SHP77 (cell line): ENCODE measurements around the gene ZSWIM5.

Source experiments
- DNase-seq, 2 experiments: peaks; one replicate each; lab custom pipeline; 2025; lab: John Stamatoyannopoulos, UW

Gene ZSWIM5

DNA sequence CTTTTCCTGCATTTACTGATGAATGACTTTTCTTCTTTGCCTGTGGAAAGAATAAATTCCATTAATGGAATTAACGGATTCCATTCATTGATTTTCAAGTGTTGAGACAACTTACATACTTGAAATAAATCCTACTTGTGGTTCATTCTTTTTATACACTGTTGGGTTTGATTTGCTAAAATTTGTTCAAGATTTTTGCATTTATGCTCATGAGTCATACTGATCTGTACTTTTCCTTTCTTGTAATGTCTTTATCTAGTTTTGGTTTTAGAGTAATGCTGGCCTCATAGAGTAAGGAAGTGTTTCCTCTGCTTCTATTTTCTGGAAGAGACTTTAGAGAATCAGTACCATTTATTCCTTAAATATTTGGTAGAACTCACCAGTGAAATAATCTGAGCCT is 180.0 kb downstream of the ZSWIM5 start:
- DNase-seq = no peak

DNA sequence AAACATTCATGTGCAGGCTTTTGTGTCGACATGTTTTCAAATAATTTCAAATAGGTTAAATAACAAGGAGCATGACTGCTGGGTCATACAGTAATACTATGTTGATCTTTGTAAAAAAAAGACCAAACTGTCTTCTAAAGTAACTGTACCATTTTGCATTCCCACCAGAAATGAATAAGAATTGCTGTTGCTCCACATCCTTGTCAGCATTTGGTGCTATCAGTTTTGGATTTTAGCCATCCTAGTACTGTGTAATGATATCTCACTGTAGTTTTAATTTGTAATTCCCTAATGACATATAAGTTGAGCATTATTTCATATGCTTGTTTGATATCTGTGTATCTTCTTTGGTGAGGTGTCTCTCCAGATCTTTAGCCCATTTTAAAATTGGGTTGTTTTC is 182.7 kb downstream of the ZSWIM5 start:
- no peak for DNase-seq

DNA sequence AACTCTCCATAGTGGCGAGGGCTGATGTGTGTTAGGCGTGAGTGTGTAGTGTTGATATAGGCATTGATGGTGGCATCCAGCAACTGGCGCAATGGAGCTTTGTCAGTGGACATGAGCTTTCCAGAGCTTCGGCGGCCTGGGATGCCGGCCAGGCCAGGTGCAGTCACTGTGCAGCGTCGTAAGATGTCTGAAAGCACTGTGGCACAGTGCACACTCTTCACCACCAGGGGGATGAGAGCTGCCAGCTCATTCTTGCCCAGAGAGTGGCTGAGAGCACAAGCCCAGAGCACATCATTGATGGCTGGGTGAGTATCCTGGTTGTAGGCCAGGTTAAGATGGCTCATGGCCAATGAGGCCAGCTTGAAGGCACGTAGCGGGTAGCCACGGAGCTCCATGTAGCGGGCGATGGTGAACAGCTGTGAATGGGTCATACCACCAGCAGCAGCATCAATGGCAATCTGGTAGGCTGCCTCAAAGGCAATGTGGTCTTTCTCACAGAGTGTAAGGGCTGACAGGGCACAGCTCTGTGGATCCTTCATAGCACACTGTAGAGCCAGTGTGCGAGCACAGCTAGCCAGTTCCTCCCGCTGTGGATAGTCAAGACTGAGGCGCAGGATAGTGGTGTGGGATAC is 187.7 kb downstream of the ZSWIM5 start:
- peak; percentile 82 to 91 for DNase-seq

DNA sequence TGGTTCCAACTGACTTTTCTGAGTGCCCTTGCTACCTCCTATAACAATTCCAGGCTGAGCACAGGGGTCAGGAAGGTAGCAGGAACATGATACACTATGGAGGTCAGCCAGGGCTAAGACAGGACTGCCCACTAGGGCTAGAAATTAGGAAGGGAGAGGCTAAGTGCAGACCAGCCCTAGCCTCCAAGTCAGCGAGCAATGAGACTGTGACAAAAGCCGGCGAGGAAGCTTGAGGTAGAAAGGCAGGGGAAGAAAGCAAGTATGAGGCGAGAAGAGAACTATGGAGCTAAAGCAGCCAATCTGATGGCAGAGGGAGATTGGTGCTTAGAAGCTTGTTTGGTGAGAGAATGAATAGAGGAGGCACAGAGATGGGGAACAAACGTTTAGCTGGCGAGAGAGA is 189.6 kb downstream of the ZSWIM5 start:
- no peak for DNase-seq

DNA sequence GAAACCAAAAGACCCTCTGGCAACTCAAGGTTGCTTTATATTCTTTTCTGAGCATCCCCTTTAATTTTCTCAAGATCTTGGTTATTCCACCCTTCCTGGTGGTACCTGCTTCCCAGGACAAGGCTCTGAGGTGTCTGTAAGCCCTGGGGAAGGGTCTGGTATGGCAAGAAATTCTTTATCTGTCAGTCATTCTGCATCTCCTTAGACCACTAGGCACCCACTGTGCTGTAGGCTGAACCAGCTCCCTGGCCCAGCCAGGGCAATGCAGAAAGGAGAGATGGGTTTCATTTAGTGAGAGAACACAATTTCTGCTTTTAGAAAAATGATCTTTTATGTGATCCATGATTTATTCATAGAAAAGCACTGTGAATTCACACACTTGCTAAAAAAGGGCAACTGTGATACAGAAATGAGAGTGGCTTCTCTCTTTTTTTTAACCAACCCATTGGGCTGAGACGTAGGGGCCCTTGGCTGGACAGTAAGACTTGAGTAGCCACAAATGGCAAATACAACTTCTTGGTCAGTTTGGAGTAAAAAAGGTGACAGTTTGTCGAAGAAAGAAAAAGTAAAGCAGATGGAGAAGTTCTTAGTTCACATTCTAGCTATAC is 190.2 kb downstream of the ZSWIM5 start:
- no peak for DNase-seq

DNA sequence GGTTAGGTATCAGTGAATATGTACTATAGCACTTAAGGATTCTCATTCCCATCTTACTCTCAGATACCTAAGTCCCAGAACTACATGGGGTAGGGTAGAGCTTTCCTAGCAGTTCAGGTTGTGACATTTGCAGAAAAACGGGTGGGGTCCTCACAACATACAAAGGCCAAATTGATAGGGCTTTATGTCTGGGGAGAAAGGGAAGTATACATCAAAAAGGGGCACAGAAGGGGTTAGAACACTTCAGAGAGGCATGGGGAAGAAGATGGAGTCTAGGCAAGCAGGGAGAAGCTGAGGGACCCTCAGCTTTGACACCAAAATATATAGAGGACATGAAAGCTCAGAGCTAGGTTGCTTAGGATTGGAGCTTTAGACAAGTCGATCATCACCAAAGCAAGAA is 190.7 kb downstream of the ZSWIM5 start:
- DNase-seq = no peak

DNA sequence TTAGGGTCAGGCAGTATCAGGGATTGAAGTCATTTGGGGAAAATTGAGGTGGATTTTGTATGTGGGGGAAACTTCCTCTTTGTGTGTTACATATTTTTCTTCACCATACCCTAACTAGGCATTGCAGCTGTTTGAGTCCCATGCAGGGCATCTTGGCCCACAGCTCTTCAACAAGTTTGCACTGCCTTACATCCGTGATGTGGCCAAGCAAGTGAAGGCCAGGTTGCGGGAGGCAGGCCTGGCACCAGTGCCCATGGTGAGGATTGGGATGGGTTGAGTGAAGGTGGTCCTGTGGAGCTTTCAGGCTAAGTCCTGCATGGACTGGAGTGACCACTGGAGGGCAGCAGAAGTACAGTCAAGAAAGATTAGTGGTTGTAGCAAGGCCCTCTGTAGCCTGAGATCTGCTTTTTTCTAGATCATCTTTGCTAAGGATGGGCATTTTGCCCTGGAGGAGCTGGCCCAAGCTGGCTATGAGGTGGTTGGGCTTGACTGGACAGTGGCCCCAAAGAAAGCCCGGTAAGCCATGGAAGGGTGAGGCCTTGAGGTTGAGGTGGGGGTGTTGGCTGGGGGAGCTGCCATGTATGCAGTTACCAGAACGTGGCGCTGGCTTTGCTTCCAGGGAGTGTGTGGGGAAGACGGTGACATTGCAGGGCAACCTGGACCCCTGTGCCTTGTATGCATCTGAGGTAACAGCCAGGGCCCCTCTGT is 191.9 kb downstream of the ZSWIM5 start:
- DNase-seq = peak; percentile 60 to 73

DNA sequence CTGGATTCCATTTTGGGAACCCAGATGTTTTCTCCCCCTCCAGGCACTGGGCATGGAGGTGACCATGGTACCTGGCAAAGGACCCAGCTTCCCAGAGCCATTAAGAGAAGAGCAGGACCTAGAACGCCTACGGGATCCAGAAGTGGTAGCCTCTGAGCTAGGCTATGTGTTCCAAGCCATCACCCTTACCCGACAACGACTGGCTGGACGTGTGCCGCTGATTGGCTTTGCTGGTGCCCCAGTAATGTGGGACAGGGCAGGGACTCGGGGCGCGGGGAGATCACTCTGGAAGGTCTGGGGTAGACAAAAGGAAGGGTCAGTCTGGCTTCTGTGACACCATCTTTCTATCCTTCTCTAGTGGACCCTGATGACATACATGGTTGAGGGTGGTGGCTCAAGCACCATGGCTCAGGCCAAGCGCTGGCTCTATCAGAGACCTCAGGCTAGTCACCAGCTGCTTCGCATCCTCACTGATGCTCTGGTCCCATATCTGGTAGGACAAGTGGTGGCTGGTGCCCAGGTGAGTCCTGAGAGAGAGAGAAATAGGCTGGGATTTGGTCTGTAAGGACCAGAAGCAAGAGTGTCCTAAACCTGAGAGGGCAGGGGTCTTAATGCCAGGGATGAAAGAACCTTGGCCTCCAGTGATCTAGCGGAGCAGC is 192.7 kb downstream of the ZSWIM5 start:
- DNase-seq = no peak

DNA sequence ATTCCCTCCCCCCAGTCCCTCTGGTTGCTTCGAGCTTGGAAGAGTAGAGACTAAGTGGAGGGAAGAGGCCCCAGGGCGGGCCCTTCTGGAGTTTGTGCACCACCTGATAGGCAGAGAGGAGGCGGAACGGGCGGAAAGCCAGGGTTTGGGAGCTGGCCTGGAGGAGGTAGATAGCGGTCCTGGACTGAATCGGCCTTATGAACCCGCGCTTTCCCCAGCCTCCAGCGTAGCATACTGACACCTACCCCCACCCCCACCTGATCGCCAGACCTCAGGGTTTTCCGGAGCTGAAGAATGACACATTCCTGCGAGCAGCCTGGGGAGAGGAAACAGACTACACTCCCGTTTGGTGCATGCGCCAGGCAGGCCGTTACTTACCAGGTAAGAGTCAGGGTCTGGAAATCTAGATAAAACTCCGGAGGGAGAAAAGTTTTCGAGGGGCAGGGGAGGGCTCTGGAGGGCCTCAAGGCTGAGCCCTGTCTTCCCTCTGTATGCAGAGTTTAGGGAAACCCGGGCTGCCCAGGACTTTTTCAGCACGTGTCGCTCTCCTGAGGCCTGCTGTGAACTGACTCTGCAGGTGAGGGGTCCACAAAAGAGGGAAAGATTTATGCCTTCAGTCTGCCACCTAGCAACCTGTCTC is 193.6 kb downstream of the ZSWIM5 start:
- DNase-seq = peak; percentile 38 to 46

DNA sequence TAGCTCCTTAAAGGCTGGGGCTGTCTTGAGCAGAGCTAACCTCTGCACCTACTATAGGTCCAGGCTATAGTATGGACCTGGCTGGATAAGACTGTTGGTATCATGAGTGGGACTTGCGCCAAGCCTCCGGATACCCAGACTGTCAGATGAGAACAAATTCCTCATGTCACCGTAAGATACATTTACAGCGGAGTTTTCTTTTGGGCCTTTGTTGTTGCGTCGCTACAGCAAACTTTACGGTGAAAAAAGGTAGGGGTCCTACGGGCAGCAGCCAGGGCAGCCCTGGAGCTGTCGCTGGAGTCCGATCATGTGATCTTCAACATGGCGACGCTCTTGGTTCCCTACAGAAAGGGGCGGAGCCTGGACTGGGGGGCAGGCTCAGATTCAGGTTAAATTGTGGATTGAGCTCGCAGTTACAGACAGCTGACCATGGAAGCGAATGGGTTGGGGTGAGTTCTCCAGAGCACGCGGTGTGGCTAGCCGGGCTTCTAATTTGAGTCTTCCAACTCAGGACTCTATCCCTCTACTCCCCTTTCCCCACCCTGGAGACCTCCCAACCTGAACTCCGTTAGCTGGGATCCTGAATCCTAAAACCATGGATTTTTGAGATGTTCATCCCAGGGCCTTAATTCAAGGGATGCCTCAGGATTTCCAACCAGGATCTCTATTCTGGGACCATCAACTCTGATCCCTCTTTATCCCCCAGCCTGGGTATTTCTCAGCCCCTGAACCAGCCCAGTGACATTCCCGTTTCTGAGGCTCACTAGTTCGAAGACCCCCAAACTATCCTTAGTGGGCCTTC is 194.4 kb downstream of the ZSWIM5 start, which contains the start of gene UROD:
UROD (plus strand) TSS at position 418 of the 802 bp plus-strand sequence; CDS start at position 430, 12 bp downstream.
- DNase-seq = peak; percentile 93 to 96

DNA sequence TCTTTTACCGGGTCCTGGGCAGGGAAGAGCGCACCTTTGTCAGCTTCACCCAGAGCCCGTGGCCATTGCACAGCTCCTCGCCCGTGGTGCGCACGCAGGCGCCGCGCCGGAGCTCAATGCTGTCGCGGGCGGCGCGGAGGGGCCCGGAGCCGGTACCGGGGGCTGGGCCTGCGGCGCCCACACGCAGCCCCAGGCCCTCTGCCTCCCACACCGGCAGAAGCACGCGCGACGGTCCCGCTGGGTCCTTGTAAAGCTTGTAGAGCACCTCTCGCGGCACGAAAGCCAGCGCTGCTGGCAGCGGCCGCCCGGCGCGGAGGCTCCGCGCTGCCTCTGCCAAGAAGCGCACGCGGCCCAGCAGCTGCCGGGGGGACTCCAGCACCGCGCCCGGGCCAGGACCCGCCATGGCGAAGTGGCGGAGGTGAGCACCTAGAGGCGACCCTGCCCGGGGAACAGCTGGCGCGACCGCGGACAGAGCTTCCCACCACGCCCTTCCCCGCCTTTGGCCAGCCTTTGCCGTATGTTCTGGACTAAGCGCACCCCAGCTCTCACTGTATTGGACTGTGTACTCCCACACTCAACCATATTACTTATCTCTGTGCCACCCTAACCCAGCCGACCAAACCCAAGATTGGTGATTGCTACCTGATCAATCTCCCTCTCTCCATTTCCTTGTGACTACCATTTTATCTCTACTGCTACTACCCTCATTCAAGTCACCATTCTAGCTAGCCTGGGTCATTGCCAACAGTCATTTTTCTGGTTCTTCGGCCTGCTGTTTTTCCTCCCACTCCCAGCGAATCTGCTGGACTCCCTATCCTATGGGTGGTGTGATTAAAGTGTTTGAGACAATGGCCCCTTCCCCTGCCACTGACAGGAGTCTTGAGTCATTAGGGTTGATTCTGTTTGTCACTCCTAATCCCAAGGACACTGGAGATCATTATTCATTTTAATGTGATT is 195.3 kb downstream of the ZSWIM5 start, which contains the start of gene HECTD3:
HECTD3 (minus strand) TSS at position 470 of the 957 bp plus-strand sequence; CDS start at position 403, 67 bp downstream.
- DNase-seq = peak; percentile 71 to 85

DNA sequence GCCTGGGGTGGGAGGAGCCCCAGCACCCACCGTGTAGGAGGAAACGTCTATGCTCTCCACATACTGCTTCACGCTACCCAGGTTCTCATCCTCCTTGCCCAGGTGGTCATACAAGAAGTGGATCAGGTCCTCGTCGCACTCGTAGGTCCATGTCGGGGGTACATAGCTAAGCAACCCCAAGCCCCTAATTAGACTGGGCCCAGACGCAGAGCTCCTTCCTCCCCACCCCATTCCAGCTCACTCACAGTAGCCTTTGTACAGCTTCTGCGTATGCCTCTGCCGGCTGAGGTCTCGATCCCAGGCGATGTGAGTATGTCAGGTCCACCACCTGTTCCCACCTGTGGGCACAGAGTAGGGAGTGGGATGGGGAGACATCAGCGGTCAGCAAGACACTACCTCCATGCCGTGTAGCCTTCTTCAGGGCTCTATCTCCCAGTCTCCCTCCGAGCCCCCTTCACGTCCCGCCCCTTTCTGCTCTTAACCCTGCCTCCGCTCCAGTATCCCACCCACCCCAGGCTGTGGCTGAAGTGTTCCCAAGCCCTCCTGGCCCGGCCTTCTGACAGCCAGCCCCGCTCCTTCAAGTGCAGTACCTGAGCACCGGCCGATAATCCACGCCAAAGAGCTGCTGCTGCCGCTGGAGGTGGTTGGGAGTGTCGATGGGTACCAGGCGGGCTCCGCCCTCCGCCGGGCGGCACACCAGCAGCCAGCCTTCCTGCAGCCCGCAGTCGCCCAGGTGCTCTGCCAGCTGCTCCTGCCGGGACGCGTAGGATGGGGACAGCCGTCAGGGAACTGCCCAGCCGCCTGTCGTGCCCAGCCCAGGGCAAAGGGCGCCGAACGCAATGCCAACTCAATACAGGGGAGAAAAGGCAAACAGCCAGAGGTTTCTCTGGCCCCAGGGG is 196.2 kb downstream of the ZSWIM5 start:
- peak; percentile 29 to 38 for DNase-seq

DNA sequence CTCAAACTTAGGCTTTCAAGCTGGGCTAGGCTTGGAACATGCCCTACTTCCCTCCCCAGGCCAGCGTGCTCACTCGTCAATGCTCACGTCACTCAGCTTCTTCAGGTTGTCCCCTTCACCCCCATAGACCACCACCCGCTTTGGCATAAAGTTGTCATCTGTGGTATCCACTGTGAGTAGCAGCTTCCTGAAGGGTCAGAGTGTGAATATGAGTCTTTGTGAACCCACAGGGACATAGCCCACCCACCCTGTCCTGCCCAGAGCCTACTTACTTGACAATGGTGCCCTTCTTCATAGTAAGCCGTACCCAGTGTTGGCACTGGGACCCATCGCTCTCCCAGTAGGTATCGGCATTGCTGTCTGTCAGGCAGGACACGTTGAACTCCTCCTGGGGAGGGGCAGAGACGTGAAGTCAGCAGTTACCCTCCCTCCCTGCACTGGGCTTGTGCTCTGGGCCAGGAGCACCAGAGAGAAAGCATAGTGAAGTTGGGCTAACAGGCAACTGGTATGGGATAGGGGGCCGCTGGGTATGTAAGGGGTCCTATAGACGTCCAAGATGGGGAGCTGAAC is 197.0 kb downstream of the ZSWIM5 start:
- DNase-seq = no peak

DNA sequence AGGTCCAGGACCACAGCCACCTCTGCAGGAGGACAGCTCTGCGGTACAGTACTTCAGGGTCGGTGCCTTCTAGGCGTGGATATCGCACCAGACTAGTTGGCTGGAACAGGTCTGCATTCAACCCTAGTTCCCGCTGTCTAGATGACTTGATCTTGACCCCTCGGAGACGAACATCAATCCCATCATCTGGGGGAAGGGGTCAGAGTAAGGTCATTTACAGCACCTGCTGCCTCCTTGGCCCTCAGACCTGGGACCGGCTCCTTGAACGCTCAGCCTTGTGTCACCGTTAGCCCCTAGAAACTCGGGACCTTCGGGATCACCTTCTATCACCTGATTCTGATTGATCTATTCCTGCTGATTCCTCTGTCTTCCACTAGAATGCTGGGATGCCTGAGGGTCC is 197.9 kb downstream of the ZSWIM5 start:
- DNase-seq = no peak

DNA sequence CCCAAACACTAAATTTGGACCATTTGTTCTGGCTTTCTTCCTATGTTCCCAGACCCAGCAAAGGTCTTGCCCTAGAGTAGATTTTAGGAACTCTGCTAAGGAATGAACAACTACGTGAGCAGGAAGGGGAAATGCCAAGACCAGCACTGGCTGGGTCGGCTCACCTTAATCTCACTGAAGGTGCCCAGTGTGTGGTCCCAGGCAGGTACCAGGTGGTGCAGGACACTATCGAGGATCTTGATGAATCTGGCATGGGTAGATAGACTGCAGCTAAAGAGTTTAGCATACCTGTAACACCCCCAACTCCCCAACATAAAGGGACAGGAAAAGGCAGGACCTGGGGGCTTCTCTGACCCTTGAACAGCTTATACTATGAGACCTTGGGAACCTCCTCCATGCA is 198.3 kb downstream of the ZSWIM5 start:
- DNase-seq = no peak

DNA sequence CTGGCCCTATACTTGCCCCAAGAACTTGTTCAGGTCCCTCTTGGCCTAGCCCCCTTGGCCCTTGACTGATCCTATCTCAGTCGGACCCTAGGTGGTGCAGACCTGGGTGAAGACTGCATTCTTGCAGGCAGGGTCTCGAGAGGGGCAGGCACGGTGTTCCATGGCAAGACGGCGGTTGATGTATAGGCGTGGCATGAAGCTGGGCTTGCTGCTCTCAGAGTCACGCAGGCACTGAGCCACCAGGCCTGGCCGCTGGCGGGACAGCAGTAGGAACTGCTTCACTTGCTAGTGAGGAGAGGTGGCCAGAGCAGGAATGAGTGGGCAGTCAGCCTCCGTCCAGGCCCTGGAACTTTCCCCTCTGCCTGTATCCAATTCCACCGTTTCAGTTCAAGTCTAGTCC is 199.1 kb downstream of the ZSWIM5 start:
- no peak for DNase-seq

DNA sequence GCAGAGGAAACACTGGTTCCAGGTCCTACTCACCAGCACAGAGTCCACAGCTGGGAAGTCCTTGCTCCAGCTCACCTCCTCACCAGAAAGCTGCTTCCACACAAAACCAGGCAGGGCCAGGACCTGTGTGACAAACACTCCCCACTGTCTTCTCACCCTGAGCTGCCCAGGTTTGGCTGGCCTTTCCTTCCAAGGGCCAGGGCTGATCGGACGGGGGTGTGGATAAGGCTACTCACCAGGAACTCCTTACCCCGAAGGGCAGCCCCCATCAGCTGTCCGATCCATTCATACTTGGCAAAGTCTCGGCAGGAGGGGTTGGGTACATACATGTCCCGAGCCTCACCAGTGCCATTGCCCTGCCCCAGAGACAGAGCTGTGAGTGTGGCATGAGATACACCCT is 200.6 kb downstream of the ZSWIM5 start:
- no peak for DNase-seq

DNA sequence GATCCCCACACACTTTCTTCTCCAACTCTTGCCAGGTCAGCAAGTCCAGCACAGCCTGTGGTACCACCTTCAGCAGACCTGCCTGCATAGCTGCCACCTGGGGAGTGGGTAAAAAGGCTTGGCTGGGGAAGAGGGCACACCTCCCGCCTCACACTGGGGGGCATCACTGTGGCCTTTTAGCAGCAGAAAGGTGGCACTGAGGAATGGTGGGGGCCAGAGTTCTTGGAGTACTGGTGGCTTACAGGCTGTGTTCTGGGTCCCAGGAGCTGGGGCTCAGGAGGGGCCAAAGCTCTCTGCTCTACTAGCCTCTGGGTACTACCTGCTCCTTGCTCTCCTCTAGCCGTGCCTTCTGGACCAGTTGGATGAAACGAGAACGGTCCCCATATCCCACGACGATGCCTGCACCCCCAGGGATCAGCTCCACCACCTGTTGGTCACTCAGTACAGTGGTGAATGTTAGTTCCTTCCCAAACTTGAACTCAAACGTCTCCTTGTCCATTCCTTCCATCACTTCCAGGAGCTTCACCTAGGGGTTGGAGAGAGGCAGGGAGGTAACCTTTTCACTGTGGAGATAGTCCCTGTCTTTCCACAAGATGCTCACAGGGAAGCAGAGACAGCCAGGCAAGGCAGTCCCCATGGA is 202.0 kb downstream of the ZSWIM5 start:
- DNase-seq = no peak
